Psoas muscle (tissue), 8 donors: ENCODE results near the gene RORC. TPM values are rescaled to one million over a fixed set of nuclear protein-coding genes. Genes with fewer than 3 reads are reported as not detected.

ENCODE experiments used
- ATAC-seq, 4 donors: fragments of 200-7000 bp; cut with Tn5 transposase; one replicate each; pipeline ENCODE4 v1.9.1; 2020; ENCODE audit warnings: moderate library complexity in 3 of 4, mild to moderate bottlenecking in 2 of 4
- DNase-seq, 2 donors: peaks; one replicate each; pipeline ENCODE4 v3.0.0-alpha.2; 2020
- H3K27ac ChIP-seq: fragments of 200-600 bp; one replicate; pipeline ENCODE4 v1.8.0; 2022
- H3K27me3 ChIP-seq, 3 donors: fragments of 200-600 bp in 1 of 3; one replicate each; pipeline versions ENCODE4 v1.6.1 to v1.8.0; 2013 to 2022; ENCODE audit warnings: low read length in 2 of 3, mild to moderate bottlenecking in 2 of 3, moderate library complexity in 1 of 3; ENCODE audit not compliant: insufficient read depth in 3 of 3
- H3K36me3 ChIP-seq, 2 donors: fragments of 200-600 bp in 1 of 2; one replicate each; pipeline versions ENCODE4 v1.6.1 to v1.8.0; 2013 to 2022; ENCODE audit warnings: low read depth in 1 of 2, mild to moderate bottlenecking in 1 of 2, moderate library complexity in 1 of 2; ENCODE audit not compliant: insufficient read depth in 1 of 2
- H3K4me1 ChIP-seq: fragments of 200-600 bp; one replicate; pipeline ENCODE4 v1.8.0; 2022
- H3K4me3 ChIP-seq: fragments of 200-600 bp; one replicate; pipeline ENCODE4 v1.8.0; 2022; ENCODE audit warnings: mild to moderate bottlenecking
- H3K9me3 ChIP-seq: fragments of 200-600 bp; one replicate; pipeline ENCODE4 v1.8.0; 2022
- WGBS, 3 donors: extraction: QIAGEN DNeasy Blood & Tissue Kit; methylation state at CpG; one replicate each; pipeline versions ENCODE4 v1.1.6 to v1.1.7; 2013; 5-methylcytosine and 5-hydroxymethylcytosine counted together
- intact Hi-C, 2 donors: fragments of 100-400 bp; cut with DNase I; formaldehyde crosslinking; loops; one replicate each; pipeline versions ENCODE4 v1.11.0 to v1.14.2; 2022
- polyA plus RNA-seq, 3 donors: library from polyadenylated mRNA; stranded (reverse); fragments of 200-250 nt; gene quantifications; one replicate each; pipeline ENCODE4 v1.2.3, GENCODE V29; 2013
- total RNA-seq, 4 donors: library from RNA; stranded (reverse); fragmentation: NEBNext Ultra II Directional in 2 of 4; extraction: Animal tissue kit (Norgen Biotek cat#: 25700) in 2 of 4; gene quantifications; one replicate each; pipeline versions ENCODE4 v1.2.1 to v1.2.4, GENCODE V29; 2021 to 2023
- TF ChIP-seq, protein P1 (sequence below): fragments of 200-600 bp; IDR thresholded peaks from one replicate; pipeline ENCODE4 v1.8.0; 2022; ENCODE audit warnings: antibody characterized with exemption
- donor health status: healthy with polysubstance abuse.
- donor health status: DM: no; HTN: no; CAD: no; lungs with moderate emphysema.
- donor health status: Bipolar disorder and iron deficiency.
- donor health status: healthy.
- donor health status: DM: yes; HTN: yes; CAD: no.
- donor health status: DM: no; HTN: no; CAD: no.
- donor health status: DM: no; HTN: no; CAD: no.
- donor health status: DM: yes; HTN: yes; CAD: no.

RORC gene
- total and polyA plus RNA-seq, 7 donors: 3.5 to 109 (median 62.9) TPM

DNA sequence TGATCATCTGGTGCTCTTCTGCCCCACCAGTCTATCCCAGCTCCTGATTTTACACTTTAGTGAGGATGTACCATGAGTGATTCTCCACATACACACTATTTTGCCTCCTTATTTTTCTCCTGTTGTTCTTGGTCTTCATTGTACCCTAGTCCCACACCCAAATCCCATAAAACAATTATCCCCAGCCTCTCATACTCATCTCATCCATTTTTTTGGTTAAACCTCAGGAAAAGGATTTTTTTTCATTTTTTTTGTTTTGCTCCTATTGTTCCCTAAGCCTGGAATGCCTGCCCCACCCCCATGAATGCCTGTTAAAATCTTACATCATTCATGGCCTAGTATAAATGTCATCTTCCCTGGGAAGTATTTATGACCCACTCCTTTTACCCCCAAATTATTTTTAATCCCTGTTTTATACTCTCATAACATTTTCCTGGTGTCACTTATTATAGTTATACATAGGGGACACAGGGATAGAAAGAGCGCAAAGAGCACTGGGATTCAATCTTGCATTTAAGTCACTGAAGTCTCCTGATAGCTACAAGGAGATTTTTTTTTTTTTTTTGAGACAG lies 21.5 kb downstream of the RORC start:
- Histone ChIP-seq H3K4me1 (peaks cover 10% of the 10 kb centered on the region), H3K36me3 (peaks cover 0 to 67% of the 10 kb centered on the region in 2 donors), H3K4me3 (no peak overlapping the region), H3K27me3 (no peaks in the 10 kb centered on the region), H3K9me3 (no peaks in the 10 kb centered on the region), H3K27ac (no peak overlapping the region)
- ATAC-seq (no peak), DNase-seq (no peak)
- 96 to 100% (median 97%) methylated on average over 1 of the region's 1 CpG for WGBS, 3 donors
- intact Hi-C loops: no loop called here
- TF ChIP-seq, protein P1, sequence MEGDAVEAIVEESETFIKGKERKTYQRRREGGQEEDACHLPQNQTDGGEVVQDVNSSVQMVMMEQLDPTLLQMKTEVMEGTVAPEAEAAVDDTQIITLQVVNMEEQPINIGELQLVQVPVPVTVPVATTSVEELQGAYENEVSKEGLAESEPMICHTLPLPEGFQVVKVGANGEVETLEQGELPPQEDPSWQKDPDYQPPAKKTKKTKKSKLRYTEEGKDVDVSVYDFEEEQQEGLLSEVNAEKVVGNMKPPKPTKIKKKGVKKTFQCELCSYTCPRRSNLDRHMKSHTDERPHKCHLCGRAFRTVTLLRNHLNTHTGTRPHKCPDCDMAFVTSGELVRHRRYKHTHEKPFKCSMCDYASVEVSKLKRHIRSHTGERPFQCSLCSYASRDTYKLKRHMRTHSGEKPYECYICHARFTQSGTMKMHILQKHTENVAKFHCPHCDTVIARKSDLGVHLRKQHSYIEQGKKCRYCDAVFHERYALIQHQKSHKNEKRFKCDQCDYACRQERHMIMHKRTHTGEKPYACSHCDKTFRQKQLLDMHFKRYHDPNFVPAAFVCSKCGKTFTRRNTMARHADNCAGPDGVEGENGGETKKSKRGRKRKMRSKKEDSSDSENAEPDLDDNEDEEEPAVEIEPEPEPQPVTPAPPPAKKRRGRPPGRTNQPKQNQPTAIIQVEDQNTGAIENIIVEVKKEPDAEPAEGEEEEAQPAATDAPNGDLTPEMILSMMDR: no peak

DNA sequence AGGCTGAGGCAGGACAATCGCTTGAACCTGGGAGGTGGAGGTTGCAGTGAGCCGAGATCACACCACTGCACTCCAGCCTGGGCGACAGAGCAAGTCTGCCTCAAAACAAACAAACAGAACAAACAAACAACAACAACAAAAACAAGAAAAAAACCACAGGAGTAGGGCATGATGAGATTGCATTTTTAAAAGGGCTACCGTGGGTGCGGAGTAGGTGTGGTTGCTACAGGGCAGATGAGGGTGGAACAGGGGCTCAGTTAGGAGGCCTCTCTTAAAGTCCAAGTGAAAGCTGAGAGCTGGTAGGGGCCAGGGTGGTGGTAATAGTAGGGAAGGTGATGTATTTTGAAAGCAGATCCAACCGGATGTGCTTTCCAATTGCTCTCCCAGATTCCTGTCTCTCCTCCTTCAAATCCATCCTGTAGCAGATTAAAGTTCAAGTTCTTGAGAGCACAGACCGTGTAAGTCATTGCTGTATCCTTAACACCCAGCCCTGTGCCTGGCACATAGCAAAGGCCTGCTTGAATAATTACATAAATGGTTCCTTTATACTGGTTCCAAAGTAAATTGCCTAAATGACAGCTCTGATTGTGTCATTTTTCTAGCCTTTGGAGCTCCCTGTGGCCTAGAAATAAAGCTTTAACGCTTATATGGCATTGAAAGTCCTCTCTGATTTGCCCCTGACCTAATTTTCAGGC lies 22.2 kb downstream of the RORC start:
- intact Hi-C loops: no loop called here
- H3K9me3 ChIP-seq: no peaks in the 10 kb centered on the region
- H3K4me1 ChIP-seq: peaks cover 10% of the 10 kb centered on the region
- 70 to 75% (median 70%) methylated on average over 8 of the region's 8 CpGs for WGBS, 3 donors
- ATAC-seq (no peak), DNase-seq (no peak)
- H3K27ac ChIP-seq: no peak overlapping the region
- H3K4me3 ChIP-seq: no peak overlapping the region
- H3K27me3 ChIP-seq: no peaks in the 10 kb centered on the region
- H3K36me3 ChIP-seq: peaks cover 0 to 60% of the 10 kb centered on the region in 2 donors
- TF ChIP-seq, protein P1: no peak

DNA sequence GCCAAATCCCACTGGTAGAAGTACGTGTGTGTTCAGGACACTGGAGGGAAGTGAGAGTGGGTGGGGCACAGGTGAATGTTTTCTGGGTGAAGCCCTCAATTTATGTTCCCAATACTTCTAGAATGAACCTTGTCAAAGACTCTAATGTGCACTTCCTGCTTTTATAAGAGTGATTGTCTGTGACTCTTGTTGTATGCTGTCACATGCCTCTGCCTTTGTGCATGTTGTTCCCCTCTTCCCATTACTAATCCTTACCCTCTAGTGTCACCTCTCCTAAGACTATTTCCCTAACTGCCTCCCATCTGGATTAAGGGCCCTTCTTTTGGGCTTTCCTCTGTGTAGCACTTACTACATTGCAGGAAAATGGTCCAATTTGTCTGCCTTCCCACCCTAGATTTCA lies 23.8 kb downstream of the RORC start:
- 58 to 67% (median 62%) methylated on average over 1 of the region's 1 CpG for WGBS, 3 donors
- intact Hi-C loops: no loop called here
- Histone ChIP-seq H3K27me3 (no peaks in the 10 kb centered on the region), H3K27ac (no peak overlapping the region), H3K4me3 (no peak overlapping the region), H3K9me3 (no peaks in the 10 kb centered on the region), H3K4me1 (peaks cover 13% of the 10 kb centered on the region), H3K36me3 (peaks cover 0 to 45% of the 10 kb centered on the region in 2 donors)
- ATAC-seq: no peak
- DNase-seq: no peak
- TF ChIP-seq, protein P1: no peak

DNA sequence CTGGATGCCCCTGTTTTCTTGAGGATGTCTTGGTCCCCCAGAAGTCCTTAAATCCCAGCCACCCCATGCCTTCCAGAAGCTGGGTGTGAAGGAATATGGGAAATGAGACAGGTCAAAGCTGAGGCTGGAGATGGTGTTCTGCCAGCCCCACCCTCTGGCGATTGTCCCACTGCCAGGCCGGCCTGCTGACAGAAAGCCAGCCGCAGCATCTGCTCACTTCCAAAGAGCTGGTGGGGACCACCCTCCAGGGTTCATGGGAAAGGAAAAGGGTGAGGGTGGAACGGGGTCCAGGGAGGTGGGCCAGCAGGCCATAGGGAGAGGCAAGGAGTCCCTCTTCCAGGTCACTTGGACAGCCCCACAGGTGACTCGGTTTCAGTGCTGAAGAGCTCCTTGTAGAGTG lies 24.5 kb downstream of the RORC start:
- H3K4me3 ChIP-seq: no peak overlapping the region
- ATAC-seq (peak in 2 of 4 donors; percentile 16 to 47), DNase-seq (no peak)
- H3K36me3 ChIP-seq: peaks cover 0 to 40% of the 10 kb centered on the region in 2 donors
- peaks cover 18% of the 10 kb centered on the region for H3K4me1 ChIP-seq
- TF ChIP-seq, protein P1: no peak
- intact Hi-C loops: no loop called here
- no peak overlapping the region for H3K27ac ChIP-seq
- H3K27me3 ChIP-seq: no peaks in the 10 kb centered on the region
- H3K9me3 ChIP-seq: no peaks in the 10 kb centered on the region
- 36 to 60% (median 49%) methylated on average over 5 of the region's 5 CpGs for WGBS, 3 donors
